OCI-LY7 (cell line): ENCODE results near the gene PRMT3. TPM values are rescaled to one million over a fixed set of nuclear protein-coding genes. Genes with fewer than 3 reads are reported as not detected.

Experiments used
- BruUV-seq: library from RNA; stranded (reverse); fragments of 400-500 nt; replicated peaks from 2 replicates; lab custom pipeline; 2021; lab: Mats Ljungman, UMichigan
- CTCF ChIA-PET: fragments of 300-600 bp; sonication (Branson Sonifier 250); formaldehyde crosslinking; loops from one replicate; lab custom pipeline; 2022; ENCODE audit warnings: antibody characterized with exemption; ENCODE audit not compliant: unreplicated experiment; lab: Charles Lee
- POLR2A ChIA-PET: fragments of 300-600 bp; sonication (Branson Sonifier 250); formaldehyde crosslinking; loops from one replicate; lab custom pipeline; 2022; ENCODE audit warnings: antibody characterized with exemption; lab: Charles Lee
- DNase-seq: peaks from one replicate; pipeline ENCODE4 v3.0.0-alpha.2; 2015; ENCODE audit warnings: low spot score
- H2AFZ ChIP-seq: fragments of 200-600 bp; sonication (generic), shearing (Covaris generic); 2 replicates; pipeline ENCODE4 v1.6.1; 2014; ENCODE audit warnings: mild to moderate bottlenecking, antibody characterized with exemption, low read length, moderate library complexity
- H3K27ac ChIP-seq: fragments of 200-600 bp; sonication (generic); 2 replicates; pipeline ENCODE4 v1.5.1; 2014; ENCODE audit warnings: mixed run types, low read depth, mild to moderate bottlenecking, moderate library complexity, low read length, inconsistent platforms; ENCODE audit not compliant: poor library complexity, severe bottlenecking
- H3K36me3 ChIP-seq: fragments of 200-600 bp; sonication (generic); 2 replicates; pipeline ENCODE4 v1.6.1; 2014; ENCODE audit warnings: mild to moderate bottlenecking, antibody characterized with exemption, low read length, moderate library complexity, mixed read lengths; ENCODE audit not compliant: insufficient read depth
- H3K4me1 ChIP-seq: fragments of 200-600 bp; sonication (generic); 2 replicates; pipeline ENCODE4 v1.5.1; 2014; ENCODE audit warnings: mild to moderate bottlenecking, low read length; ENCODE audit not compliant: insufficient read depth, poor library complexity, severe bottlenecking
- H3K4me2 ChIP-seq: fragments of 200-600 bp; sonication (generic); 2 replicates; pipeline ENCODE4 v1.6.1; 2014; ENCODE audit warnings: mild to moderate bottlenecking, low read length
- H3K4me3 ChIP-seq: fragments of 200-600 bp; sonication (generic); 2 replicates; pipeline ENCODE4 v1.5.1; 2014; ENCODE audit warnings: mild to moderate bottlenecking, low read depth, low read length; ENCODE audit not compliant: poor library complexity, severe bottlenecking
- H3K79me2 ChIP-seq: fragments of 200-600 bp; sonication (generic); 2 replicates; pipeline ENCODE4 v1.6.1; 2016; ENCODE audit warnings: low read depth, mild to moderate bottlenecking, low read length, moderate library complexity, mixed read lengths; ENCODE audit not compliant: insufficient read depth
- H3K9me2 ChIP-seq: fragments of 200-600 bp; sonication (generic); 2 replicates; pipeline ENCODE4 v1.6.1; 2016; ENCODE audit warnings: mild to moderate bottlenecking, low read length, mixed read lengths; ENCODE audit not compliant: insufficient read depth
- H3K9me3 ChIP-seq: fragments of 200-600 bp; sonication (generic); 2 replicates; pipeline ENCODE4 v1.6.1; 2014; ENCODE audit warnings: mild to moderate bottlenecking, mixed run types, low read length, mixed read lengths
- H4K20me1 ChIP-seq: fragments of 200-600 bp; sonication (generic); 2 replicates; pipeline ENCODE4 v1.6.1; 2014; ENCODE audit warnings: mild to moderate bottlenecking, antibody characterized with exemption, low read length, moderate library complexity, mixed read lengths; ENCODE audit not compliant: insufficient read depth
- CTCF ChIP-seq: fragments of 200-600 bp; sonication (generic); conservative IDR thresholded peaks from 2 replicates; pipeline ENCODE4 v1.5.1; 2014; ENCODE audit warnings: mild to moderate bottlenecking, antibody characterized with exemption, low read length, moderate library complexity, mixed read lengths
- EZH2phosphoT487 ChIP-seq: fragments of 200-600 bp; sonication (generic); IDR thresholded peaks from 2 replicates; pipeline ENCODE4 v1.6.1; 2018; ENCODE audit warnings: low read depth, borderline replicate concordance, mild to moderate bottlenecking, mixed run types, antibody characterized with exemption, low read length, moderate library complexity, mixed read lengths
- intact Hi-C: fragments of 100-400 bp; cut with micrococcal nuclease; formaldehyde crosslinking; loops from one replicate; pipeline ENCODE4 v1.10.0; 2022; ENCODE audit not compliant: unreplicated experiment
- total RNA-seq, 2 experiments: library from RNA; depleted of rRNA in 1 of 2; stranded (reverse); fragments of >200 nt in 1 of 2; shearing (Covaris generic) in 1 of 2; gene quantifications; 2 replicates each; pipeline ENCODE4 v1.2.3, GENCODE V29; 2014 to 2022

Gene PRMT3
- total RNA-seq, 2 experiments from 2014 or later: 34.0 to 50.0 TPM

GRCh38 chr11:20536784-20537183 is 149.3 kb downstream of the PRMT3 start:
- Histone ChIP-seq H3K27ac (no peak overlapping the region), H3K9me3 (no peaks in the 10 kb centered on the region), H3K4me1 (no peaks in the 10 kb centered on the region), H3K36me3 (no peaks in the 10 kb centered on the region), H3K79me2 (no peaks in the 10 kb centered on the region), H4K20me1 (no peaks in the 10 kb centered on the region), H3K4me2 (no peak overlapping the region), H2AFZ (no peak overlapping the region), H3K9me2 (no peaks in the 10 kb centered on the region), H3K4me3 (no peak overlapping the region)
- no peak for DNase-seq
- no TSS peak for BruUV-seq
- ChIA-PET CTCF (no interaction called here), POLR2A (interaction anchor here (1.0 kb wide), 1 partner anchor 14 kb away, joined by 4 read pairs; no protein-coding TSS in a partner anchor)
- intact Hi-C loops: no loop called here
- no peak for TF ChIP-seq EZH2phosphoT487
- TF ChIP-seq CTCF: no peak

GRCh38 chr11:20541503-20541902 is 154.0 kb downstream of the PRMT3 start:
- H3K4me3 ChIP-seq: no peak overlapping the region
- H3K9me2 ChIP-seq: no peaks in the 10 kb centered on the region
- no peak overlapping the region for H3K4me2 ChIP-seq
- no peak overlapping the region for H3K27ac ChIP-seq
- H3K36me3 ChIP-seq: no peaks in the 10 kb centered on the region
- H3K79me2 ChIP-seq: no peaks in the 10 kb centered on the region
- TF ChIP-seq CTCF (no peak), EZH2phosphoT487 (no peak)
- BruUV-seq: no TSS peak
- no peak overlapping the region for H2AFZ ChIP-seq
- no peak for DNase-seq
- no peaks in the 10 kb centered on the region for H4K20me1 ChIP-seq
- intact Hi-C loops: no loop called here
- POLR2A ChIA-PET: no interaction called here
- CTCF ChIA-PET: no interaction called here
- no peaks in the 10 kb centered on the region for H3K4me1 ChIP-seq
- H3K9me3 ChIP-seq: no peaks in the 10 kb centered on the region

GRCh38 chr11:20544603-20545237 is 157.2 kb downstream of the PRMT3 start:
- DNase-seq: no peak
- no peak overlapping the region for H2AFZ ChIP-seq
- no peaks in the 10 kb centered on the region for H4K20me1 ChIP-seq
- H3K4me1 ChIP-seq: no peaks in the 10 kb centered on the region
- ChIA-PET CTCF (no interaction called here), POLR2A (interaction anchor here (0.6 kb wide), 1 partner anchor 13 kb away, joined by 7 read pairs; no protein-coding TSS in a partner anchor)
- H3K9me3 ChIP-seq: no peaks in the 10 kb centered on the region
- no peaks in the 10 kb centered on the region for H3K79me2 ChIP-seq
- no peak for TF ChIP-seq EZH2phosphoT487
- TF ChIP-seq CTCF: no peak
- H3K36me3 ChIP-seq: no peaks in the 10 kb centered on the region
- H3K9me2 ChIP-seq: no peaks in the 10 kb centered on the region
- intact Hi-C loops: no loop called here
- H3K27ac ChIP-seq: no peak overlapping the region
- no peak overlapping the region for H3K4me2 ChIP-seq
- no TSS peak for BruUV-seq
- no peak overlapping the region for H3K4me3 ChIP-seq
